ENCODE results near the gene ERAL1. TPM values are rescaled to one million over a fixed set of nuclear protein-coding genes. Genes with fewer than 3 reads are reported as not detected.
"Not testable (repeated sequence)": the region's sequence is repeated elsewhere in the genome, so short reads cannot be mapped to it uniquely, and the experiment has no call there.

Gene ERAL1
- total RNA-seq, 1 donor from 2014 or later, result 26.1 TPM

DNA sequence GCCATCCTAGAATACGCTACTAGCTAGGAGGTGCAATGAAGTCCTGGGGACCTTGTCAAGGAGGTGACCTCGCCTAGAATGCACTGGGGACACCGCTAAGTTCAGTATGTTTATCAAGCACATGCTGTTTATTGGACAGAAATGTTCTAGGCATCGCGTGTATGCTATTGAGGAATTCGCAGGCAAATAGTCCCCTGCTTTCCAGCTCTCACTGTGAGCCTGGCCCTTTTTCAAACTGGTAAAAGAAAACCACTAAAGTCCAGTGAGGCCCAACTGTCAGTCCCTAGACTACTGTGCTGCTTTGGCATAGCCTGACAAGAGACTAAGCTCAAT lies 11.0 kb upstream of the ERAL1 start:
- DNase-seq, result no peak
- H3K36me3 ChIP-seq, result no peaks in the 10 kb centered on the region

DNA sequence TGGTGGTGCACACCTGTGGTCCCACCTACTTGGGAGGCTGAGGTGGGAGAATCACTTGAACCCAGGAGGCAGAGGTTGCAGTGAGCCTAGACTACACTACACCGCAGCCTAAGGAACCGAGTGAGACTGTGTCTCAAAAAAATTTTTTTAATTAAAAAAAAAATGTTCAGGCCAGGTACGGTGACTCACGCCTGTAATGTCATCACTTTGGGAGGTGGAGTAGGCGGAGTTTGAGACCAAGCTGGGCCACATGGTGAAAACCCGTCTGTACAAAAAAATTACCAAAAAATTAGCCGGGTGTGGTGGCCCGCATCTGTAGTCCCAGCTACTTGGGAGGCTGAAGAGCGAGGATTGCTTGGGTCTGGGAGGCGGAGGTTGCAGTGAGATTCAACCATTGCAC lies 8.6 kb upstream of the ERAL1 start:
- Histone ChIP-seq H3K4me1 (peaks cover 11% of the 10 kb centered on the region), H3K27me3 (ENCODE audit: low read depth) (no peaks in the 10 kb centered on the region), H3K4me3 (no peak overlapping the region), H3K36me3 (no peaks in the 10 kb centered on the region), H3K9me3 (no peaks in the 10 kb centered on the region), H3K27ac (no peak overlapping the region)
- TF ChIP-seq, protein P1, sequence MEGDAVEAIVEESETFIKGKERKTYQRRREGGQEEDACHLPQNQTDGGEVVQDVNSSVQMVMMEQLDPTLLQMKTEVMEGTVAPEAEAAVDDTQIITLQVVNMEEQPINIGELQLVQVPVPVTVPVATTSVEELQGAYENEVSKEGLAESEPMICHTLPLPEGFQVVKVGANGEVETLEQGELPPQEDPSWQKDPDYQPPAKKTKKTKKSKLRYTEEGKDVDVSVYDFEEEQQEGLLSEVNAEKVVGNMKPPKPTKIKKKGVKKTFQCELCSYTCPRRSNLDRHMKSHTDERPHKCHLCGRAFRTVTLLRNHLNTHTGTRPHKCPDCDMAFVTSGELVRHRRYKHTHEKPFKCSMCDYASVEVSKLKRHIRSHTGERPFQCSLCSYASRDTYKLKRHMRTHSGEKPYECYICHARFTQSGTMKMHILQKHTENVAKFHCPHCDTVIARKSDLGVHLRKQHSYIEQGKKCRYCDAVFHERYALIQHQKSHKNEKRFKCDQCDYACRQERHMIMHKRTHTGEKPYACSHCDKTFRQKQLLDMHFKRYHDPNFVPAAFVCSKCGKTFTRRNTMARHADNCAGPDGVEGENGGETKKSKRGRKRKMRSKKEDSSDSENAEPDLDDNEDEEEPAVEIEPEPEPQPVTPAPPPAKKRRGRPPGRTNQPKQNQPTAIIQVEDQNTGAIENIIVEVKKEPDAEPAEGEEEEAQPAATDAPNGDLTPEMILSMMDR (IDR thresholded peaks at IDR 0.05), result no peak
- intact Hi-C loops (cut with DNase I), result no loop called here
- ATAC-seq (no peak), DNase-seq (peak; percentile 13)

More for the DNA sequence above, 11.0 kb upstream of the ERAL1 start:
- Histone ChIP-seq H3K27ac (no peak overlapping the region), H3K9me3 (no peaks in the 10 kb centered on the region), H3K4me3 (no peak overlapping the region), H3K4me1 (peaks cover 14% of the 10 kb centered on the region), H3K27me3 (ENCODE audit: low read depth) (no peaks in the 10 kb centered on the region)
- no peak for ATAC-seq
- TF ChIP-seq, protein P1 (IDR thresholded peaks at IDR 0.05), result no peak
- intact Hi-C loops (cut with DNase I), result no loop called here

DNA sequence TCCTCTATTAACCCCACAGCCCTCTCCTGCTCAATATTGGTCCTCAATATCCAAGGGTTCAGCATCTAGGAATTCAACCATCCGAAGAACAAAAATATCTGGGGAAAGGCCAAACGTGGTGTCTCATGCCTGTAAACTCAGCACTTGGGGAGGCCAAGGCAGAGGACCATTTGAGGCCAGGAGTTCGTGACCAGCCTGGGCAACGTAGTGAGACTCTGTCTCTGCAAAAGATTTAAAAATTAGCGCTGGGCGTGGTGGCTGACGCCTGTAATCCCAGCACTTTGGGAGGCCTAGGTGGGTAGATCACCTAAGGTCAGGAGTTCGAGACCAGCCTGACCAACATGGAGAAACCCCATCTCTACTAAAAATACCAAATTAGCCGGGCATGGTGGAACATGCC lies 8.1 kb upstream of the ERAL1 start:
- H3K4me3 ChIP-seq; H3K4me1 ChIP-seq; ATAC-seq; H3K27ac ChIP-seq; intact Hi-C loops (cut with DNase I); H3K36me3 ChIP-seq; H3K27me3 ChIP-seq (ENCODE audit: low read depth); H3K9me3 ChIP-seq: not testable (repeated sequence)
- DNase-seq, result peak; percentile 11

DNA sequence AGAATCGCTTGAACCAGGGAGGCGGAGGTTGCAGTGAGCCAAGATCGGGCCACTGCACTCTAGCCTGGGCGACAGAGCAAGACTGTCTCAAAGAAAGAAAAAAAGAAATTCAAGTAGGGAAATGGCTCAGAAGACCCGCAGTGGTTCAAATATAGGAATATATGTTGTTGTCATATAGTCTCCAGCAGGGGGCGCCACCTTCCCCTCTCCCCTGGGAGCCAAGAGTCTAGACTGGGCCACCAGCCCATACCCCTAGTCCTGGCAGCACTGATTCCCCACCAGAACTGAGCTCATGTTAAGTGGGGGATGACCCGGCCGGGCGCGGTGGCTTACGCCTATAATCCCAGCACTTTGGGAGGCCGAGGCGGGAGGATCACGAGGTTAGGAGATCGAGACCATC lies 6.1 kb upstream of the ERAL1 start:
- TF ChIP-seq, protein P1 (IDR thresholded peaks at IDR 0.05), result peak; percentile 49
- DNase-seq (peak; percentile 77), ATAC-seq (peak; percentile 63 to 79)
- H3K27ac ChIP-seq; H3K9me3 ChIP-seq; H3K4me1 ChIP-seq; H3K36me3 ChIP-seq; intact Hi-C loops (cut with DNase I); H3K4me3 ChIP-seq; H3K27me3 ChIP-seq (ENCODE audit: low read depth): not testable (repeated sequence)

DNA sequence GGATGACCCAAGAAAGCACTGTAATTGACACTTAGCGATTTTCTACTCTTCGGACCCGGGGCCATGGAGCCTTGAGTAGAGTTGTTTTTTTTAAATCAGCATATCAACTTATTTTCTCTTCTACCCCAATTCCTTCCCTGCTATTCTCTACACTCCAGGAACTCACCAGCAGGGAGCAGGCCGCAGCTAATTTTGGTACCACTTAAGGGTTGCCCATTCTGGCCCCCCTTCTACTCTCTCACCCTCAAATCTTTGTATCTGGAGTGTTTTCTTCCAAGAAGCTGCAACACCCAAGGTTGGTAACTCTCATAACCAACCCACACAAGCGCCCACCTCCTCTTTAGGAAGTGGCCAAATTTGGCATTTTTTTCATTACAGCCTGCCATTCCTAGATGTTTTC lies 5.5 kb upstream of the ERAL1 start:
- DNase-seq, result peak; percentile 10
- TF ChIP-seq, protein P1 (IDR thresholded peaks at IDR 0.05), result no peak
- H3K4me1 ChIP-seq, result peaks cover 4% of the 10 kb centered on the region
- no peak overlapping the region for H3K4me3 ChIP-seq
- H3K27me3 ChIP-seq (ENCODE audit: low read depth), result no peaks in the 10 kb centered on the region
- intact Hi-C loops (cut with DNase I), result no loop called here
- H3K9me3 ChIP-seq, result no peaks in the 10 kb centered on the region
- no peaks in the 10 kb centered on the region for H3K36me3 ChIP-seq
- ATAC-seq, result peak; percentile 35 to 41
- H3K27ac ChIP-seq, result no peak overlapping the region

DNA sequence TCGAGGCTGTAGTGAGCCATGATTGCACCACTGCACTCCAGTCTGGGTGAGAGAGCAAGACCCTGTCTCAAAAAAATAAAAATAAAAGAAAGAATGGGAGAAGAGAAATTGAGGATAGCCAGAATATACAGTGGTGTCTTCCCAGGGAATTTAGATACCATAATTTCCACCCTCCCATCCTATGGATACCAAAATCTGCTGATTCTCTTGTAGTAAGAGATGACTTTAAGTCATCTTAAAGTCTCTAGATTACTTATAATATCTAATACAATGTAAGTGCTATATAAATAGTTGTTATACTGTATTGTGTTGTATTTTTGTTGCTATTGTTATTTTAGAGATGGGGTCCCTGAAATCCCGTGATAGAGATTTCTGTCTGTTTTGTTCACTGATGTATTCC lies 1.5 kb upstream of the ERAL1 start:
- peaks cover 22% of the 10 kb centered on the region for H3K36me3 ChIP-seq
- H3K4me3 ChIP-seq, result no peak overlapping the region
- no peak overlapping the region for H3K27ac ChIP-seq
- H3K27me3 ChIP-seq (ENCODE audit: low read depth), result no peaks in the 10 kb centered on the region
- TF ChIP-seq, protein P1 (IDR thresholded peaks at IDR 0.05), result no peak
- H3K4me1 ChIP-seq, result peaks cover 16% of the 10 kb centered on the region
- ATAC-seq (no peak), DNase-seq (no peak)
- intact Hi-C loops (cut with DNase I), result no loop called here
- no peaks in the 10 kb centered on the region for H3K9me3 ChIP-seq

All from lower lobe of right lung (tissue), 2 donors.